H1 (cell line): ENCODE results near the gene PRR5. TPM values are rescaled to one million over a fixed set of nuclear protein-coding genes. Genes with fewer than 3 reads are reported as not detected.

ENCODE experiments used
- CTCF ChIA-PET: fragments of 300-600 bp; sonication (Branson Sonifier 250); formaldehyde crosslinking; loops from one replicate; lab custom pipeline; 2021; ENCODE audit not compliant: partially characterized antibody; lab: Charles Lee
- POLR2A ChIA-PET: fragments of 300-600 bp; sonication (Branson Sonifier 250); formaldehyde crosslinking; loops from one replicate; lab custom pipeline; 2021; ENCODE audit warnings: inconsistent platforms; ENCODE audit not compliant: partially characterized antibody; lab: Charles Lee
- DNase-seq, 2 experiments: peaks; one replicate each; pipeline versions ENCODE4 v3.0.0 to v3.0.0-alpha.2; 2010 to 2022; ENCODE audit warnings: low spot score in 2 of 2, low read depth in 1 of 2, mixed read lengths in 1 of 2
- FAIRE-seq: peaks from 2 replicates; lab custom pipeline; 2011; peaks lifted over from hg19 to GRCh38; lab: Jason Lieb, UNC
- H2AFZ ChIP-seq: 2 replicates; pipeline ENCODE4 v1.8.1; 2012; ENCODE audit warnings: low read length, inconsistent platforms
- H2AK5ac ChIP-seq: 2 replicates; pipeline ENCODE4 v1.6.1; 2013; ENCODE audit warnings: low read depth, low read length
- H2BK120ac ChIP-seq: replicated peaks from 2 replicates; pipeline ENCODE3; 2013; ENCODE audit warnings: low read depth, low read length, inconsistent platforms
- H2BK12ac ChIP-seq: 2 replicates; pipeline ENCODE4 v1.6.1; 2013; ENCODE audit warnings: low read depth, low read length
- H2BK15ac ChIP-seq: 2 replicates; pipeline ENCODE4 v1.6.1; 2013; ENCODE audit warnings: low read length
- H2BK20ac ChIP-seq: 2 replicates; pipeline ENCODE4 v1.6.1; 2013; ENCODE audit warnings: low read length
- H2BK5ac ChIP-seq: 2 replicates; pipeline ENCODE4 v1.6.1; 2013; ENCODE audit warnings: low read depth, low read length
- H3K14ac ChIP-seq: 2 replicates; pipeline ENCODE4 v1.6.1; 2013; ENCODE audit warnings: inconsistent platforms; ENCODE audit not compliant: insufficient read length
- H3K18ac ChIP-seq: 2 replicates; pipeline ENCODE4 v1.6.1; 2013; ENCODE audit warnings: low read length; ENCODE audit errors: extremely low read depth
- H3K23ac ChIP-seq: 2 replicates; pipeline ENCODE4 v1.6.1; 2013; ENCODE audit warnings: inconsistent platforms; ENCODE audit not compliant: insufficient read length
- H3K23me2 ChIP-seq: 2 replicates; pipeline ENCODE4 v1.6.1; 2013; ENCODE audit warnings: low read depth, low read length
- H3K27ac ChIP-seq: 2 replicates; pipeline ENCODE4 v1.6.1; 2011; ENCODE audit warnings: low read depth, low read length, inconsistent platforms
- H3K27me3 ChIP-seq, 4 experiments: replicated peaks in 1 of 4; 1 replicate in 1 of 4; 2 replicates in 3 of 4; pipeline versions ENCODE4 v1.6.1 to v1.8.1; 2011 to 2013; ENCODE audit warnings: low read length in 3 of 4, mild to moderate bottlenecking in 3 of 4, inconsistent platforms in 2 of 4, mixed read lengths in 2 of 4, moderate library complexity in 1 of 4; ENCODE audit not compliant: control insufficient read depth in 3 of 4, insufficient read depth in 3 of 4; ENCODE audit errors: extremely low read depth in 1 of 4
- H3K36me3 ChIP-seq, 4 experiments: 2 replicates each; pipeline versions ENCODE4 v1.6.1 to v1.8.1; 2011 to 2013; ENCODE audit warnings: mild to moderate bottlenecking in 4 of 4, low read length in 3 of 4, moderate library complexity in 2 of 4, control low read depth in 1 of 4, inconsistent platforms in 1 of 4; ENCODE audit not compliant: insufficient read depth in 4 of 4, control insufficient read depth in 2 of 4
- H3K4ac ChIP-seq: replicated peaks from 2 replicates; pipeline ENCODE3; 2013; ENCODE audit warnings: low read length, low read depth, mixed read lengths, inconsistent platforms; ENCODE audit not compliant: insufficient read length
- H3K4me1 ChIP-seq, 4 experiments: replicated peaks in 1 of 4; 1 replicate in 1 of 4; 2 replicates in 3 of 4; pipeline versions ENCODE4 v1.6.1 to v1.8.1; 2011 to 2013; ENCODE audit warnings: low read length in 3 of 4, inconsistent platforms in 2 of 4, mixed read lengths in 1 of 4; ENCODE audit not compliant: insufficient read depth in 4 of 4, control insufficient read depth in 3 of 4
- H3K4me2 ChIP-seq, 2 experiments: 2 replicates each; pipeline versions ENCODE4 v1.6.1 to v1.8.1; 2011 to 2013; ENCODE audit warnings: low read depth in 2 of 2, low read length in 2 of 2, control low read depth in 1 of 2, inconsistent platforms in 1 of 2, mild to moderate bottlenecking in 1 of 2; ENCODE audit not compliant: insufficient read depth in 1 of 2
- H3K4me3 ChIP-seq, 4 experiments: fragments of 200-600, 300-600 bp in 1 of 4; sonication (generic), shearing (Covaris generic), sonication (Bioruptor Twin) in 1 of 4; 2 replicates each; pipeline versions ENCODE4 v1.5.1 to v1.8.1; 2011 to 2016; ENCODE audit warnings: low read length in 4 of 4, low read depth in 3 of 4, control low read depth in 2 of 4, inconsistent platforms in 2 of 4, mild to moderate bottlenecking in 2 of 4, mixed read lengths in 1 of 4, moderate library complexity in 1 of 4; ENCODE audit not compliant: insufficient read depth in 2 of 4; ENCODE audit errors: extremely low read depth in 1 of 4
- H3K56ac ChIP-seq: replicated peaks from 2 replicates; pipeline ENCODE3; 2013; ENCODE audit warnings: low read depth, mild to moderate bottlenecking, mixed read lengths, low read length, inconsistent platforms; ENCODE audit not compliant: insufficient read length
- H3K79me1 ChIP-seq: 2 replicates; pipeline ENCODE4 v1.6.1; 2013; ENCODE audit warnings: low read depth, low read length, control low read depth
- H3K79me2 ChIP-seq, 2 experiments: 2 replicates each; pipeline versions ENCODE4 v1.6.1 to v1.8.1; 2012 to 2013; ENCODE audit warnings: low read length in 2 of 2, mild to moderate bottlenecking in 2 of 2, inconsistent platforms in 1 of 2; ENCODE audit not compliant: insufficient read depth in 2 of 2, control insufficient read depth in 1 of 2
- H3K9ac ChIP-seq, 4 experiments: replicated peaks in 1 of 4; 1 replicate in 1 of 4; 2 replicates in 3 of 4; pipeline versions ENCODE4 v1.6.1 to v1.8.1; 2011 to 2013; ENCODE audit warnings: low read depth in 3 of 4, low read length in 3 of 4, control low read depth in 2 of 4, mild to moderate bottlenecking in 2 of 4, moderate library complexity in 2 of 4, inconsistent platforms in 1 of 4; ENCODE audit errors: extremely low read depth in 1 of 4
- H3K9me3 ChIP-seq, 2 experiments: 2 replicates each; pipeline versions ENCODE4 v1.6.1 to v1.8.1; 2012 to 2013; ENCODE audit warnings: mild to moderate bottlenecking in 2 of 2, moderate library complexity in 2 of 2, control low read depth in 1 of 2, inconsistent platforms in 1 of 2, low read depth in 1 of 2, low read length in 1 of 2, mixed read lengths in 1 of 2; ENCODE audit not compliant: insufficient read depth in 2 of 2
- H4K20me1 ChIP-seq, 2 experiments: replicated peaks in 1 of 2; 2 replicates each; pipeline versions ENCODE3 to v1.8.1; 2011 to 2013; ENCODE audit warnings: inconsistent platforms in 2 of 2, low read length in 2 of 2, mild to moderate bottlenecking in 1 of 2; ENCODE audit not compliant: insufficient read depth in 2 of 2, control insufficient read depth in 1 of 2
- H4K5ac ChIP-seq: 2 replicates; pipeline ENCODE4 v1.6.1; 2013; ENCODE audit warnings: low read length, low read depth, mixed read lengths, inconsistent platforms; ENCODE audit not compliant: insufficient read length
- H4K8ac ChIP-seq: 2 replicates; pipeline ENCODE4 v1.8.0; 2013; ENCODE audit warnings: mild to moderate bottlenecking, moderate library complexity, low read length, inconsistent platforms; ENCODE audit not compliant: insufficient read depth; ENCODE audit errors: extremely low read depth
- H4K91ac ChIP-seq: replicated peaks from 2 replicates; pipeline ENCODE3; 2013; ENCODE audit warnings: low read length, mixed read lengths, inconsistent platforms; ENCODE audit not compliant: insufficient read length
- BRCA1 ChIP-seq: IDR thresholded peaks from 2 replicates; pipeline ENCODE4 v1.6.1; 2012; ENCODE audit warnings: low read depth, low read length, improper control_type of control experiment
- CBX8 ChIP-seq: fragments of 300-800, 300-1000 bp; sonication (generic); IDR thresholded peaks from 2 replicates; pipeline ENCODE4 v1.7.1; 2016; ENCODE audit warnings: low read depth, low read length, borderline replicate concordance
- CEBPB ChIP-seq: IDR thresholded peaks from 2 replicates; pipeline ENCODE4 v1.6.1; 2012; ENCODE audit warnings: low read depth, low read length
- KDM5A ChIP-seq: fragments of 200-600 bp; IDR thresholded peaks from 2 replicates; pipeline ENCODE4 v1.7.1; 2012; ENCODE audit warnings: mild to moderate bottlenecking, low read length, inconsistent platforms, mixed read lengths
- NANOG ChIP-seq: IDR thresholded peaks from 2 replicates; pipeline ENCODE4 v1.6.1; 2011; ENCODE audit warnings: low read length, low read depth, mild to moderate bottlenecking, inconsistent platforms; ENCODE audit not compliant: insufficient read depth, poor library complexity, severe bottlenecking
- PHF8 ChIP-seq: fragments of 200-600 bp; sonication (generic); conservative IDR thresholded peaks from 2 replicates; pipeline ENCODE4 v1.7.1; 2012; ENCODE audit warnings: low read depth, mild to moderate bottlenecking, inconsistent platforms, low read length, moderate library complexity
- SIRT6 ChIP-seq: IDR thresholded peaks from one replicate; pipeline ENCODE4 v1.7.1; 2012; ENCODE audit warnings: low read length, inconsistent platforms
- SP2 ChIP-seq: IDR thresholded peaks from 2 replicates; pipeline ENCODE4 v1.6.1; 2012; ENCODE audit warnings: mild to moderate bottlenecking, low read length, inconsistent platforms
- TAF1 ChIP-seq: IDR thresholded peaks from 2 replicates; pipeline ENCODE4 v1.6.1; 2011; ENCODE audit warnings: mild to moderate bottlenecking, low read depth, low read length
- WGBS, 2 experiments: shearing (Covaris generic) in 1 of 2; methylation state at CpG; one replicate each; pipeline versions ENCODE4 v1.1.6 to v1.1.7; 2013 to 2015; ENCODE audit warnings: low lambda C conversion rate in 2 of 2, mixed read lengths in 2 of 2, inconsistent platforms in 1 of 2, low coverage in 1 of 2, missing lambda C conversion rate in 1 of 2; ENCODE audit not compliant: insufficient replicate concordance in 2 of 2, insufficient coverage in 1 of 2, insufficient read length in 1 of 2; ENCODE audit errors: extremely low coverage in 1 of 2, missing lambda C conversion rate in 1 of 2; 5-methylcytosine and 5-hydroxymethylcytosine counted together
- polyA plus RNA-seq, 7 experiments: library from polyadenylated mRNA; depleted of rRNA in 3 of 7; stranded (reverse) in 5 of 7; unstranded in 2 of 7; fragments of >200 nt in 5 of 7; fragments of 200-250 nt in 2 of 7; gene quantifications; 1 replicate in 5 of 7; 2 replicates in 1 of 7; 4 replicates in 1 of 7; pipeline versions ENCODE4 v1.2.1 to v1.2.3, GENCODE V29; 2011 to 2013; ENCODE audit warnings: missing spikeins in 2 of 7, mixed read lengths in 2 of 7
- total RNA-seq: library from RNA; stranded (reverse); fragmentation: NEBNext Ultra II Directional; extraction: Animal tissue kit (Norgen Biotek cat#: 25700); gene quantifications from 2 replicates; pipeline ENCODE4 v1.2.1, GENCODE V29; 2021
- TF ChIP-seq, protein P1 (sequence below), 3 experiments: IDR thresholded peaks; 1 replicate in 2 of 3; 2 replicates in 1 of 3; pipeline versions ENCODE4 v1.5.1 to v1.6.1; 2011; ENCODE audit warnings: low read length in 3 of 3, mild to moderate bottlenecking in 3 of 3, inconsistent platforms in 2 of 3, low read depth in 1 of 3, moderate library complexity in 1 of 3; ENCODE audit not compliant: insufficient read depth in 1 of 3; ENCODE audit errors: control extremely low read depth in 1 of 3
- TF ChIP-seq, protein P2 (sequence below): IDR thresholded peaks from 2 replicates; pipeline ENCODE4 v1.6.1; 2011; ENCODE audit warnings: low read depth, mild to moderate bottlenecking, low read length; ENCODE audit not compliant: insufficient read depth

PRR5 gene
- total and polyA plus RNA-seq, 2 of the 8 experiments (the other 6 are each of a cell fraction or from before 2014, with no cell fraction given), result 16.5 to 25.7 TPM

DNA sequence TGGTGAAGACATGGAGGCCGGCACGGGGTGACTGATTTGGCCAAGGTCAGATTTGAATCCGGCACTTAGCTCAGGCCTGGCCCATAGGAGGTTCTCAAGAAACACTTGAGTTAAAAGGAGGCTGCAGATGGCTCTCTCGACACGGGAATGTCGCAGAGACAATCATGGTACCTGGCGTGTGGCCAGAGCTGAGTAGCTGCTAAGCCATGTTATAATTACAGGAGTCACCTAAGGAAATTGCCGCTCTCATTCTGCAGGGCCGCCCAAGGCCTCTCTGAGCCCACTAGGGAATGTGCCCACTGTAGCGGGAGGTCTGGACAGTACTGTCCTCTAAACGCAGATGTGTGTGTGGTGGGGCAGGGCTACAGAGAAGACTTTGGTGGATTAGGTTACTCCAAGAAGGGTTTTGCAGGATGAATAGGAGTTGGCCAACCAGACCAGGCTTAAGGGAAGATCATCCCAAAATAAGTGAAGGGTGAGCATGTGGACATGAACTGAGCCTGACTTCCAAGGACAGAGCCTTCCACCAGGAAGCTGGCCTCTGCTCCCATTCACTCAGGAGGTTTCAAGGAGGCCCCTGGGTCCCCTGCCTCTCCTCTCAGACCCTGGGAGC, 19.3 kb upstream of the PRR5 start:
- WGBS, 2 experiments, result 93% methylated on average over 11 of the region's 11 CpGs; no CpG with 5 or more reads in 1 of the 2 experiments
- TF ChIP-seq KDM5A (no peak), SP2 (no peak), BRCA1 (no peak), SIRT6 (no peak), NANOG (no peak), TAF1 (no peak), CEBPB (no peak), PHF8 (no peak), CBX8 (no peak)
- TF ChIP-seq, protein P1, sequence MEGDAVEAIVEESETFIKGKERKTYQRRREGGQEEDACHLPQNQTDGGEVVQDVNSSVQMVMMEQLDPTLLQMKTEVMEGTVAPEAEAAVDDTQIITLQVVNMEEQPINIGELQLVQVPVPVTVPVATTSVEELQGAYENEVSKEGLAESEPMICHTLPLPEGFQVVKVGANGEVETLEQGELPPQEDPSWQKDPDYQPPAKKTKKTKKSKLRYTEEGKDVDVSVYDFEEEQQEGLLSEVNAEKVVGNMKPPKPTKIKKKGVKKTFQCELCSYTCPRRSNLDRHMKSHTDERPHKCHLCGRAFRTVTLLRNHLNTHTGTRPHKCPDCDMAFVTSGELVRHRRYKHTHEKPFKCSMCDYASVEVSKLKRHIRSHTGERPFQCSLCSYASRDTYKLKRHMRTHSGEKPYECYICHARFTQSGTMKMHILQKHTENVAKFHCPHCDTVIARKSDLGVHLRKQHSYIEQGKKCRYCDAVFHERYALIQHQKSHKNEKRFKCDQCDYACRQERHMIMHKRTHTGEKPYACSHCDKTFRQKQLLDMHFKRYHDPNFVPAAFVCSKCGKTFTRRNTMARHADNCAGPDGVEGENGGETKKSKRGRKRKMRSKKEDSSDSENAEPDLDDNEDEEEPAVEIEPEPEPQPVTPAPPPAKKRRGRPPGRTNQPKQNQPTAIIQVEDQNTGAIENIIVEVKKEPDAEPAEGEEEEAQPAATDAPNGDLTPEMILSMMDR (IDR thresholded peaks at IDR 0.05; ENCODE audit: control extremely low read depth in 1 of 3, insufficient read depth in 1 of 3, low read depth in 1 of 3, low read length in 3 of 3), result no peak
- TF ChIP-seq, protein P2, sequence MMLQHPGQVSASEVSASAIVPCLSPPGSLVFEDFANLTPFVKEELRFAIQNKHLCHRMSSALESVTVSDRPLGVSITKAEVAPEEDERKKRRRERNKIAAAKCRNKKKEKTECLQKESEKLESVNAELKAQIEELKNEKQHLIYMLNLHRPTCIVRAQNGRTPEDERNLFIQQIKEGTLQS, result no peak

More for the DNA sequence above, 19.3 kb upstream of the PRR5 start:
- Histone ChIP-seq H3K23ac (no peak overlapping the region), H3K4me2 (no peak overlapping the region), H3K79me2 (no peaks in the 10 kb centered on the region), H4K91ac (no peak overlapping the region), H3K18ac (no peak overlapping the region), H4K20me1 (no peaks in the 10 kb centered on the region), H4K8ac (no peak overlapping the region; the same call in 1 of the 2 replicates), H3K36me3 (no peaks in the 10 kb centered on the region), H4K5ac (no peak overlapping the region), H3K23me2 (no peaks in the 10 kb centered on the region), H3K4me1 (peaks cover 0 to 11% (median 5%) of the 10 kb centered on the region in 4 experiments; a peak in 5 of 7 replicates), H2BK20ac (no peak overlapping the region), H3K56ac (no peak overlapping the region), H2BK12ac (no peak overlapping the region), H3K27ac (no peak overlapping the region), H2AFZ (no peak overlapping the region), H2BK5ac (no peak overlapping the region), H3K9me3 (no peaks in the 10 kb centered on the region), H3K4me3 (no peak overlapping the region), H2BK120ac (no peak overlapping the region), H3K27me3 (no peaks in the 10 kb centered on the region), H3K79me1 (no peaks in the 10 kb centered on the region), H3K4ac (no peak overlapping the region), H3K9ac (no peak overlapping the region), H2AK5ac (no peak overlapping the region), H2BK15ac (no peak overlapping the region), H3K14ac (no peak overlapping the region)
- no peak for FAIRE-seq
- POLR2A ChIA-PET, result no interaction called here
- CTCF ChIA-PET, result interaction anchor here (0.8 to 4.8 kb wide), 5 partner anchors 12 to 57 kb away, joined by 3 to 38 read pairs (median 16); no protein-coding TSS in a partner anchor
- no peak for DNase-seq
